NCI-H1930 (cell line): ENCODE results near the gene ENDOD1.
"Not testable (repeated sequence)": the region's sequence is repeated elsewhere in the genome, so short reads cannot be mapped to it uniquely, and the experiment has no call there.

Source experiments
- DNase-seq, 2 experiments: peaks; one replicate each; lab custom pipeline; 2025; lab: John Stamatoyannopoulos, UW

Gene ENDOD1

DNA sequence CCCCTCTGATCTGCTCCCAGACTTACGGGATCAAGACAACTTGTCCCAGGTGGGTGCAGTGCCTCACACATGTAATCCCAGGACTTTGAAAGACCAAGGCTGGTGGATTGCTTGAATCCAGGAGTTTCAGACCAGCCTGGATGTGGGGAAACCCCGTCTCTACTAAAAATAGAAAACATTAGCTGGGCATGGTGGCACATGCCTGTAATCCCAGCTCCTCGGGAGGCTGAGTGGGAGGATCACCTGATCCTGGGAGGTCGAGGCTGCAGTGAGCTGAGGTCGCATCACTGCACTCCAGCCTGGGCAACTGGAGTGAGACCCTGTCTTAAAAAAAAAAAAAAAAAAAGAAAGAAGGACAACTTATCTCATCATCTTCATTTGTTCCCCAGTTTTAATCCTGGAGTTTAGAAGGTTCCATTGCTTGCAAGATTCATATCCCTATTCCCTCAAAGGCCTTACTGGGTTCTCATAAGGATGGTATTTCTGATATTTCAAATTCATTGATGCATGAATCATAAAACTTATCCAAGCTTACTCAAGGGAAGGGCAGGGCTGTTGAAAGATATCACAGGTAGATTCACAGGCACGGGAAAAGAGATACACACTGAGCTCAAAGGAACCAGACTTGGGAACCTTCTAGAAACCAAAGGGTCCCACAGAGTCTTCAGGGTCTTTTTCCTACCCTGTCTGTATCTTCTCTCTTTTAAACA, 14.6 kb downstream of the ENDOD1 start:
- DNase-seq, result no peak

DNA sequence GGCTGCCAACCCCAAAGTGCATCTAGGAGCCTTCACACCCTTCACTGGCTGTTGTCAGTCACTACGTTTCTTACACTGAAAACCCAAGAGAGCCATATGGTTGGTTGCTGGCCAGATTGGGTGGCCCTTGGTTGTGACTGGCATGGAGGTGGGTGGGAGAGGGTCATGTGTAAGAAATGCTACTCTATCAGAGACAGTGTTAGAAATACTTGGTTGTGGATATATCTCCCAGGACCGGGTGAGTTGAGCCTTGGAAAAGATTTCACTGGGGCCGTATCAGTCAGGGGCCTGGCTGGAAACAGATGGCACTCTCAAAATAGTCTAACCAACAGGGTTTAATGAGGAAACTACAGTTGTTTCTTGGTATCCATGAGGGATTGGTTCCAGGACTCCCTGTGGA, 15.2 kb downstream of the ENDOD1 start:
- no peak for DNase-seq

DNA sequence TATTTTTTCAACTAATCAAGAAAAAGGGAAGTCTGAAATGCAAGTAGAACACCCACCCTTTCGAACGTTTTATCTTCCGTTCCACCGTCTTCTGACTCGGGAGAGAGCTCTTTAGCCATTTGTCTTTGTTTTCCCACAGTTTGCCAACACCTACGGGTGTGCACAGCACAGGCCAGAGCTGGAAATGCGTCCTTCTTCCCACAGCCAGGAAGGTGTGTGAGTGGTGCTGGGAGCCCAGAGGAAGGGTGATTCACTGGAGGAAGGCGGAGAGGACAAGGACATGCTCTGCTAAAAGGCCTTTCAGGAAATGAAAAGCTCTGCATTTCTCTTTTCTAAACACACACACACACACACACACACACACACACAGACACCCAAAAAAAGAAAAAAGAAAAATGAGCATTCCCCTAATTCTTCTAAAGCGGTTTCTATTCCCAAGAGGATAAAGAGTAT, 18.5 kb downstream of the ENDOD1 start:
- DNase-seq, result no peak

GRCh38 chr11:95108671-95109551, 19.3 kb downstream of the ENDOD1 start:
- DNase-seq, result no peak

GRCh38 chr11:95111471-95111870, 21.8 kb downstream of the ENDOD1 start:
- not testable (repeated sequence) for DNase-seq

GRCh38 chr11:95111923-95112540, 22.4 kb downstream of the ENDOD1 start:
- DNase-seq, result no peak

- no peak for DNase-seq
These were observed 26.0 kb downstream of the ENDOD1 start for GRCh38 chr11:95115597-95115996.

DNA sequence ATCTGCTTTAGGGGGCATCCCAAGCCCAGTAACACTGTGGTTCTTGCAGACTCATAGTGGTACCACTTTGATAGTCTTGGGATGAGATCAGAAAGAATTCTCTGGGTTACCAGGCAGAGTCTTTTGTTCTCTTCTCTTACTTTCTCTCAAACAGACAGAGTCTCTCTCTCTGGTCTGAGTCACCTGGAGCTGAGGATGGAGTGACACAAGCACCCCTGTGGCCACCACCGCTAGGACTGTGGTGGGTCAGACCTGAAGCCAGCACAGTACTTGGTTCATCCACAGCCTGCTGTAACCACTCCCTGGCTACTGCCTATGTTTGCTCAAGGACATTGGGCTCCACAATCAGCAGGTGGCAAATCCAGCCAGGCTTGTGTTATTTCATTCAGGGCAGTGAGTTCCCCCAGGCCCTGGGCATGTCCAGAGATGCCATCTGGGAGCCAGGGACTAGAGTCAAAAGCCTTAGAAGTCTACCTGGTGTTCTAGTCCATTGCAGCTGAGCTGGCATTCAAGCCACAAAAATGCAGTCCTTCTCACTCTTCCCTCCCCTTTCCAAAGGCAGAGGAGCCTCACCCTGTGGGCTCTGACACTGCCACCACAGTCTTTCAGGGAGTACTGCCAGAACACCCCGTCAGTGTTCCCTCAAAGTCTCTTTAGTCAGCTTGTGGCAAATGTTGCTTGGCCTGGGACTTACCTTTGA, 29.9 kb downstream of the ENDOD1 start:
- no peak for DNase-seq

DNA sequence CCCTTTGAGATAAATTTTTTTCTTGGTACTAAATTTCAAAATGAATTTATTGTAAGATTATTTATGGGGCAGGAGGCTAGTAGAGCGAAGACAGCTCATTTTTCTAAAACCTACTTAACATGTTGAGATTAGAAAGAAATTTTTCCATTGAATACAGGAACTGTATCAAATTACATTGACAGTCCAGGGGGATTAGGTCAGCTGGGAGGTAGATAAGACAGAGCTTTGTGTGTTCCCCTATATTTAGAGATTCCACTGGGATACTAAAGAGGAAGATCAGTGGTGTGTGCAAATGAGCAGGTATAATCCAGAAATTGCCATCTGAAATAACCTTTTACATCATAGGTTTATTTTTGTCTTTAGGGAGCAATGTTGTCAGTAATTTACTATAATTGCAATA, 32.1 kb downstream of the ENDOD1 start:
- DNase-seq, result no peak

DNA sequence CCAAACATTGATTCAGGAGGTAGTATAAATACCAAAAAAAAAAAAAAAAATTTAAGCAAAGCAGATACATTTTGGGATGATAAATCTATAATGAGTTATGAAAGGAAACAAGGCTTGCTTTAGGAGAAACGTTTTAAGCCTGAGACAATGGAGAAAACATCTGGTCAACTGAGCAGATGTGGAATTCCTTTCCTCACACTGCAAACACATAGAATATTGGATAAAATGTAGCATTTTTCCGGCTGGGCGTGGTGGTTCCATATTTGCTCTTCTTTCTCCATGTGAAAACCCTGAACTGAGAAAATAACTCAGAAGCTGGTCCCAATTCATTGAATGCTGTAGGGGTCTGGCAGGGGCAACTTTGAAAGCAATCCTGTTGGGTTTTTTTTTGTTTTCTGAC, 33.9 kb downstream of the ENDOD1 start:
- DNase-seq, result no peak

DNA sequence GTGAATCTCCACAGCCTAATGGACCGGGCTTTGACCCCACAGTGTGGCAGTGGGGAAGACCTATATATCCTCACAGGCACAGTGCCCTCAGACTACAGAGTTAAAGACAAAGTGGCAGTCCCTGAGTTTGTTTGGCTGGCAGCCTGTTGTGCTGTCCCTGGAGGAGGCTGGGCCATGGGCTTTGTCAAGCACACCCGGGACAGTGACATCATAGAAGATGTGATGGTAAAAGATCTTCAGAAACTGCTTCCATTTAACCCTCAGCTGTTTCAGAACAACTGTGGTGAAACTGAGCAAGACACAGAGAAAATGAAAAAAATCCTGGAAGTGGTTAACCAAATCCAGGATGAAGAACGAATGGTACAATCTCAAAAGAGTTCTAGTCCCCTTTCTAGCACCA, 39.0 kb downstream of the ENDOD1 start:
- DNase-seq, result no peak

- DNase-seq, result no peak
These were observed 43.3 kb downstream of the ENDOD1 start for GRCh38 chr11:95132956-95133355.

DNA sequence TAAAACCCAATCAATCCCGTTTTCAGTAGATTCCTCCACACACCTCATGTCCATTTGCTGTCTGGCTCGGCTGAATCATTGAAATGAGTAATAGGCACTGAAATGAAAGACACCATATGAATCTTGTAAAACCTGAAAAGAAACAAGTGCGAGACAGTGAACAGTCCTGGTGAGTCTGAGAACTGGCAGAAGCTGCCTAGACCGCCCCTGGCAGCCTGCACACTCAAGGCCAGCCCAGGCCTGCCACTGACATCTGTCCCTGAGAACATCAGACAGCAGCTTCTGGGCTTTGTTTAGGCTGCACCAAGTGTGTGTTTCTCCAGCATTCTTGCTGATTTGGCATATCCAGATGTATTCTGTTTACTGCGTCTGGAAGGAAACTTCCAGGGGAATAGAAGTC, 44.8 kb downstream of the ENDOD1 start:
- no peak for DNase-seq

DNA sequence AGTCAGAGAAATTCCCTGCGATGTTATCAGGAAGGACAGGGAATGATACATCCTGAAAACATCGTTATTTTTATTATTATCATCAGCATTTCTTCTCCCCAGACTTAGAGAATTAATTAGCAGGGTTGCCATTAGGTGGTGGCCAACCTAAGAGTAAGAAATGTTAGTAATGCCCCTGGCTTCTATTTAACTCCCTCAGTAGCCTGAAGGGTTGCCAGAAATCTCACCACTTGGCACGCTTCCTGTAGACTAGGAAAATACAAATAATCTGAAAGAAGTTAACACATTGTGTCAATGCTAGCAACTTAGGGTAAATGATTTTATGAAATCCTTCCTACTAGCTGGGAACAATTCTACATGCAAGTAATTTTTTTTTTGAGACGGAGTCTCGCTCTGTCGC, 45.5 kb downstream of the ENDOD1 start:
- no peak for DNase-seq

DNA sequence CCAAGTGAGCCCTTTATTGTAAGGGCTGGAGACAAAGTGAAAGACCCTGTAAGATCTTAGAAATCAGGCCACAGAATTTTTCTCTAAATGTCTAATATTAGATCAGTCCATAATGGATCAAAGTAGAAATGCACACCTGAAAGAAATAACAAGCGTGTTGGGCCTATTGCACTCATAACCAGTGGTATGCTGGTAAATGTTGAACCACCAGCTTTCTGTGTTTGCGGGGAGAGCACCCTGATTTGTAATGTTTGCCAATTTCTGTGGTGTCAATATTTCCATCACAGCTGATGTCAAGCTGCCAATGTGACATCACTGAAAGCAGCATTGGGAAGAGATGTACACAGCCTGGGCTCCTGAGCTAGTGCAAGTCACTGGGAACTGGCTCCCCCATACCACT, 46.2 kb downstream of the ENDOD1 start:
- DNase-seq, result no peak

DNA sequence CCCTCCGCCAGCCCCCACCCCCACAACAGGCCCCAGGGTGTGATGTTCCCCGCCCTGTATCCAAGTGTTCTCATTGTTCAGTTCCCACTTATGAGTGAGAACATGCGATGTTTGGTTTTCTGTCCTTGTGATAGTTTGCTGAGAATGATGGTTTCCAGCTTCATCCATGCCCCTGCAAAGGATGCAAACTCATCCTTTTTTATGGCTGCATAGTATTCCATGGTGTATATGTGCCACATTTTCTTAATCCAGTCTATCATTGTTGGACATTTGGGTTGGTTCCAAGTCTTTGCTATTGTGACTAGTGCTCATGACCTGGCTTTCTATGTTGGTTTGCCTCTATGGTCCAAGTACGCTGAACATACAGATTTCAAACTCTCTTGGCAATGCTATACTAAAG, 47.1 kb downstream of the ENDOD1 start:
- not testable (repeated sequence) for DNase-seq

- DNase-seq, result no peak
These were observed 47.7 kb downstream of the ENDOD1 start for GRCh38 chr11:95137299-95137698.

- DNase-seq, result no peak
These were observed 48.8 kb downstream of the ENDOD1 start for GRCh38 chr11:95138448-95138847.

GRCh38 chr11:95140397-95141033, 50.9 kb downstream of the ENDOD1 start:
- no peak for DNase-seq

DNA sequence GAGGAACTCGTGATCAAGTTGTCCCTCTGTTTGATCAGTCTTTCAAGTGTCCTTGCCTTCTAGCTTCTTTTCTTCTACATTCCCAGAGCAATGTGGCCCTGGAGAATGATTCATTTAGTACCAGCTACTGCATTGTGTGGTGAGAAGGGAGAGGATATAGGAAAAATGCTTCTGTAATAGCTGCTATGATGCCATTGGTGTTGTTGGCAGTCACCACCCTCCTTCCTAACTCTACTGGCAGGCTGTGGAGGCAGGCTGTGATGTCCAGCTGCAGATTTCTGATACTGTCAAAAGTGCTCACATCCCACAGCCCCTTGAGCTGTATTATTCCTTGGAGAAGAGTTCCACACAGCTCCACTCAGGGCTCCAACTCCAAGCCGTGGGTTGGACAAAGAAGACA, 52.8 kb downstream of the ENDOD1 start:
- no peak for DNase-seq

DNA sequence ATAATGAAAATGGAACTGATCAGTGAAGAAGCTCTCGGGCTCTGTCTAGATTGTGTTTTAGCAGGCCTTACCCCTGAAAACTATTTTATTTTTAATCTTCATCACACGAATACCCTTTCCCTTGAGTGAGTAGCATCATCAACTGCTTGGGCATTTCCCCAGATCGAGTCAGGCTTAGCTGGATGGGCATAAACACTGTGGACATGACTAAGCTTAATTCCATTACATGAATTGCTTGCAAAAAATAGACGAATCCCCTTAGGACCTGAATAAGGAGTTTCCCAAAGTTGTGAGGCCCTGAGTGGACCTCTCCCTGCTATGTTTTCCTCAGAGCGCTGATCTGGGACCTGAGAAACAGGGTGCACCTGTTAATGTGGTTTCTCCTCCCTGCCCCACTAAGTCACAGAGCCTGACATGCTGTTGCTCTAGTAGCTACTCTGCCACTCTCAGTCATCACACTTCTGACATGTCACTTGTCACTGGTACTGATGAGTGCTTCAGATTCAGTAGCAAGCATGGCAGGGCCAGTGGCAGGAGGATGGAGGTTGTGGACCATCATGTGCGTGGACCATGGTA, 53.5 kb downstream of the ENDOD1 start:
- DNase-seq, result no peak
